ENCODE results near the gene FER. TPM values are rescaled to one million over a fixed set of nuclear protein-coding genes. Genes with fewer than 3 reads are reported as not detected.
"Not testable (repeated sequence)": the region's sequence is repeated elsewhere in the genome, so short reads cannot be mapped to it uniquely, and the experiment has no call there.

Gene FER
- polyA plus RNA-seq, 1 donor from 2014 or later = 8.5 TPM

DNA sequence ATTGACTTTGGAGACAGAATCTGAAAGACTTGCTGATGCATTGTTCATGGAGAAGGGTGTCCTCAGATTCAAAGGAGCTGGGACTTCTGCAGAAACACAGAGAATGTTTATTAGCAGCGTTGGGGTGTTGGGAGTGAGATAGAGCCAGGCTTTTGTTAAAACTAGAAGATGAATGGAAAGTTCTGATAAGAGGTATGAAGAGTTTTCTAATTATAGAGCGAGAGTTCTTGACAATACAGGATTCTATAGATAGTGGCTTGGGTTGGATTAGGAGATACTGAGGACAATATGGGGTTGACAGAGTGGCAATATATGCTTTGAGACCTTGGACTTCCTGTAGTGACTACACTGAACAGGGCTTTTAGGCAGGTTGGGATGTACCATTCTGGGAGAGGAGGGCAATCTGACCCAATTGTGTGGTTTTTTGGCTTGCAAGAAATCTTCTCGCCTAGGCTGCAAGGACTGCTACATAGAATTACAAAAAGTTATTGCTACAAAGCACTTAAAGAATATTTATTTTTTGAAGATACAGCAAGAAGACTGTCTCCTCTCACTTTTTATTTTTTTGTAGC, 83.1 kb downstream of the FER start:
- H3K27ac ChIP-seq (ENCODE audit: low read length) = no peak overlapping the region
- H4K20me1 ChIP-seq (ENCODE audit: insufficient read depth) = no peaks in the 10 kb centered on the region
- no peak overlapping the region for H3K4me3 ChIP-seq (ENCODE audit: low read length)
- no peaks in the 10 kb centered on the region for H3K9me3 ChIP-seq (ENCODE audit: low read length)
- H3K9ac ChIP-seq (ENCODE audit: low read length) = no peak overlapping the region
- H3K36me3 ChIP-seq (ENCODE audit: insufficient read depth, low read length) = no peaks in the 10 kb centered on the region
- H2AFZ ChIP-seq (ENCODE audit: low read depth, low read length) = no peak overlapping the region
- H3K9me2 ChIP-seq (ENCODE audit: insufficient read depth, low read length) = no peaks in the 10 kb centered on the region
- no peaks in the 10 kb centered on the region for H3K27me3 ChIP-seq (ENCODE audit: insufficient read depth, low read depth, low read length)
- no peaks in the 10 kb centered on the region for H3F3A ChIP-seq (ENCODE audit: insufficient read depth, low read length, poor library complexity, severe bottlenecking)
- no peaks in the 10 kb centered on the region for H3K79me2 ChIP-seq (replicated peaks; ENCODE audit: insufficient read depth, low read length)
- H3K4me2 ChIP-seq (ENCODE audit: low read length) = no peak overlapping the region
- no peak for TF ChIP-seq POLR2AphosphoS5 (IDR thresholded peaks at IDR 0.05)
- TF ChIP-seq TAF1 (IDR thresholded peaks at IDR 0.05; ENCODE audit: low read depth) = no peak
- TF ChIP-seq, protein P1, sequence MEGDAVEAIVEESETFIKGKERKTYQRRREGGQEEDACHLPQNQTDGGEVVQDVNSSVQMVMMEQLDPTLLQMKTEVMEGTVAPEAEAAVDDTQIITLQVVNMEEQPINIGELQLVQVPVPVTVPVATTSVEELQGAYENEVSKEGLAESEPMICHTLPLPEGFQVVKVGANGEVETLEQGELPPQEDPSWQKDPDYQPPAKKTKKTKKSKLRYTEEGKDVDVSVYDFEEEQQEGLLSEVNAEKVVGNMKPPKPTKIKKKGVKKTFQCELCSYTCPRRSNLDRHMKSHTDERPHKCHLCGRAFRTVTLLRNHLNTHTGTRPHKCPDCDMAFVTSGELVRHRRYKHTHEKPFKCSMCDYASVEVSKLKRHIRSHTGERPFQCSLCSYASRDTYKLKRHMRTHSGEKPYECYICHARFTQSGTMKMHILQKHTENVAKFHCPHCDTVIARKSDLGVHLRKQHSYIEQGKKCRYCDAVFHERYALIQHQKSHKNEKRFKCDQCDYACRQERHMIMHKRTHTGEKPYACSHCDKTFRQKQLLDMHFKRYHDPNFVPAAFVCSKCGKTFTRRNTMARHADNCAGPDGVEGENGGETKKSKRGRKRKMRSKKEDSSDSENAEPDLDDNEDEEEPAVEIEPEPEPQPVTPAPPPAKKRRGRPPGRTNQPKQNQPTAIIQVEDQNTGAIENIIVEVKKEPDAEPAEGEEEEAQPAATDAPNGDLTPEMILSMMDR (IDR thresholded peaks at IDR 0.05; ENCODE audit: poor library complexity, severe bottlenecking) = no peak
- no peak for TF ChIP-seq EP300 (conservative IDR thresholded peaks at IDR 0.05; ENCODE audit: poor library complexity, severe bottlenecking)
- no peak for TF ChIP-seq RAD21 (conservative IDR thresholded peaks at IDR 0.05)
- no peak for TF ChIP-seq SMC3 (conservative IDR thresholded peaks at IDR 0.05; ENCODE audit: poor library complexity)
- no peak for TF ChIP-seq EZH2 (IDR thresholded peaks at IDR 0.05; ENCODE audit: borderline replicate concordance, insufficient read depth, low read length, poor library complexity, severe bottlenecking)
- TF ChIP-seq MXI1 (conservative IDR thresholded peaks at IDR 0.05; ENCODE audit: poor library complexity, severe bottlenecking) = no peak
- TF ChIP-seq, protein P2, sequence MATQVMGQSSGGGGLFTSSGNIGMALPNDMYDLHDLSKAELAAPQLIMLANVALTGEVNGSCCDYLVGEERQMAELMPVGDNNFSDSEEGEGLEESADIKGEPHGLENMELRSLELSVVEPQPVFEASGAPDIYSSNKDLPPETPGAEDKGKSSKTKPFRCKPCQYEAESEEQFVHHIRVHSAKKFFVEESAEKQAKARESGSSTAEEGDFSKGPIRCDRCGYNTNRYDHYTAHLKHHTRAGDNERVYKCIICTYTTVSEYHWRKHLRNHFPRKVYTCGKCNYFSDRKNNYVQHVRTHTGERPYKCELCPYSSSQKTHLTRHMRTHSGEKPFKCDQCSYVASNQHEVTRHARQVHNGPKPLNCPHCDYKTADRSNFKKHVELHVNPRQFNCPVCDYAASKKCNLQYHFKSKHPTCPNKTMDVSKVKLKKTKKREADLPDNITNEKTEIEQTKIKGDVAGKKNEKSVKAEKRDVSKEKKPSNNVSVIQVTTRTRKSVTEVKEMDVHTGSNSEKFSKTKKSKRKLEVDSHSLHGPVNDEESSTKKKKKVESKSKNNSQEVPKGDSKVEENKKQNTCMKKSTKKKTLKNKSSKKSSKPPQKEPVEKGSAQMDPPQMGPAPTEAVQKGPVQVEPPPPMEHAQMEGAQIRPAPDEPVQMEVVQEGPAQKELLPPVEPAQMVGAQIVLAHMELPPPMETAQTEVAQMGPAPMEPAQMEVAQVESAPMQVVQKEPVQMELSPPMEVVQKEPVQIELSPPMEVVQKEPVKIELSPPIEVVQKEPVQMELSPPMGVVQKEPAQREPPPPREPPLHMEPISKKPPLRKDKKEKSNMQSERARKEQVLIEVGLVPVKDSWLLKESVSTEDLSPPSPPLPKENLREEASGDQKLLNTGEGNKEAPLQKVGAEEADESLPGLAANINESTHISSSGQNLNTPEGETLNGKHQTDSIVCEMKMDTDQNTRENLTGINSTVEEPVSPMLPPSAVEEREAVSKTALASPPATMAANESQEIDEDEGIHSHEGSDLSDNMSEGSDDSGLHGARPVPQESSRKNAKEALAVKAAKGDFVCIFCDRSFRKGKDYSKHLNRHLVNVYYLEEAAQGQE (IDR thresholded peaks at IDR 0.05; ENCODE audit: borderline replicate concordance) = no peak

DNA sequence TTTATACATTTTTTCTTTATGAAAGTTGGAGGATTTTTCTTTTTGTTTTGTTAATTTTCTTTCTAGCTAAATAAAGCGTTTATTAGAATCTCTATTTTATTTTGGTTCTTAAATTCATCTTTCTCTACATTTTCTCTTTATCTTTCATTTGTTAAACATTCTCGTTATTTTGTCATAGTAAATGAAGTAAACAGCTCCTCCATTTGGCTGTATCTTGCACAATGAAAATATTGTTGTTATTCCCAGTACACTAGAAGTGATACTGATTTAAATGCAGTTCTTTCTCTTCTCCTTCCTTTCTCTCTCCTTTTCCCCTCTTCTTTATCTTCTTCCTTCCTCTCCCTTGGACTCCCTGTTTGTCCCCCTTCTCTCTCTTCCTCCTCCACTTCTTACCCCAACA, 88.8 kb downstream of the FER start:
- H2AFZ ChIP-seq (ENCODE audit: low read depth, low read length) = no peak overlapping the region
- TF ChIP-seq MXI1 (conservative IDR thresholded peaks at IDR 0.05; ENCODE audit: poor library complexity, severe bottlenecking) (no peak), RAD21 (conservative IDR thresholded peaks at IDR 0.05) (no peak), SMC3 (conservative IDR thresholded peaks at IDR 0.05; ENCODE audit: poor library complexity) (no peak), EP300 (conservative IDR thresholded peaks at IDR 0.05; ENCODE audit: poor library complexity, severe bottlenecking) (no peak), POLR2AphosphoS5 (IDR thresholded peaks at IDR 0.05) (no peak), TAF1 (IDR thresholded peaks at IDR 0.05; ENCODE audit: low read depth) (no peak), EZH2 (IDR thresholded peaks at IDR 0.05; ENCODE audit: borderline replicate concordance, insufficient read depth, low read length, poor library complexity, severe bottlenecking) (no peak)
- TF ChIP-seq, protein P2 (IDR thresholded peaks at IDR 0.05; ENCODE audit: borderline replicate concordance) = no peak
- TF ChIP-seq, protein P1 (IDR thresholded peaks at IDR 0.05; ENCODE audit: poor library complexity, severe bottlenecking) = no peak
- H3K79me2 ChIP-seq (replicated peaks; ENCODE audit: insufficient read depth, low read length) = no peaks in the 10 kb centered on the region
- H3F3A ChIP-seq (ENCODE audit: insufficient read depth, low read length, poor library complexity, severe bottlenecking) = no peaks in the 10 kb centered on the region
- H3K4me2 ChIP-seq (ENCODE audit: low read length) = no peak overlapping the region
- H3K36me3 ChIP-seq (ENCODE audit: insufficient read depth, low read length) = no peaks in the 10 kb centered on the region
- H3K27me3 ChIP-seq (ENCODE audit: insufficient read depth, low read depth, low read length) = no peaks in the 10 kb centered on the region
- no peaks in the 10 kb centered on the region for H3K9me2 ChIP-seq (ENCODE audit: insufficient read depth, low read length)
- H3K9me3 ChIP-seq (ENCODE audit: low read length) = no peaks in the 10 kb centered on the region
- no peaks in the 10 kb centered on the region for H4K20me1 ChIP-seq (ENCODE audit: insufficient read depth)
- H3K9ac ChIP-seq (ENCODE audit: low read length) = no peak overlapping the region
- no peak overlapping the region for H3K4me3 ChIP-seq (ENCODE audit: low read length)
- H3K27ac ChIP-seq (ENCODE audit: low read length) = no peak overlapping the region

DNA sequence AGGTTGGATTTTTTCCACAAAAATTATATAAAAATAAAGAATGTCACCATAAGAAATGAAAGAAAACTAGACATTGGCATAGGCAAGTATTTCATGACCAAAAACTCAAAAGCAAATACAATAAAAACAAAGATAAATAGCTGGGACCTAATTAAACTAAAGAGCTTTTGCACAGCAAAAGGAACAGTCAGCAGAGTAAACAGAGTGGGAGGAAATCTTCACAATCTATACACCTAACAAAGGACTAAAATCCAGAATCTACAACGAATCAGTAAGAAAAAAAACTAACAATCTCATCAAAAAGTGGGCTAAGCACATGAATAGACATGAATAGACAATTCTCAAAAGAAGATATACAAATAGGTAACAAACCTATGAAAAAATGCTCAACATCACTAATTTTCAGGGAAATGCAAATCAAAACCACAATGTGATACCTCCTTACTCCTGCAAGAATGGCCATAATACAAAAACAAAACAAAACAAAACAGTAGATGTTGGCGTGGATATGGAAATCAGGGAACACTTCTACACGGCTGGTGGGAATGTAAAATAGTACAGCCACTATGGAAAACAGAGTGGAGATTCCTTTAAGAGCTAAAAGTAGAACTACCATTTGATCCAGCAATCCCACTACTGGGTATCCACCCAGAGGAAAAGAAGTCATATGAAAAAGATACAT, 94.7 kb downstream of the FER start:
- H4K20me1 ChIP-seq (ENCODE audit: insufficient read depth); H3K4me2 ChIP-seq (ENCODE audit: low read length): not testable (repeated sequence)

More for the DNA sequence above, 94.7 kb downstream of the FER start:
- H2AFZ ChIP-seq (ENCODE audit: low read depth, low read length); H3K4me3 ChIP-seq (ENCODE audit: low read length); H3K79me2 ChIP-seq (replicated peaks; ENCODE audit: insufficient read depth, low read length); H3K9me3 ChIP-seq (ENCODE audit: low read length); H3K27me3 ChIP-seq (ENCODE audit: insufficient read depth, low read depth, low read length); H3F3A ChIP-seq (ENCODE audit: insufficient read depth, low read length, poor library complexity, severe bottlenecking); H3K36me3 ChIP-seq (ENCODE audit: insufficient read depth, low read length); H3K9ac ChIP-seq (ENCODE audit: low read length); H3K9me2 ChIP-seq (ENCODE audit: insufficient read depth, low read length); H3K27ac ChIP-seq (ENCODE audit: low read length): not testable (repeated sequence)
